Nasal cavity respiratory epithelium epithelial cell of viscerocranial mucosa (primary cell): ENCODE data around the gene TSTD2. TPM values are rescaled to one million over a fixed set of nuclear protein-coding genes. Genes with fewer than 3 reads are reported as not detected.

Experiments
- total RNA-seq: library from RNA; depleted of rRNA; stranded (reverse); fragments of >200 nt; gene quantifications from 2 replicates; pipeline ENCODE4 v1.2.3, GENCODE V29; 2014

Gene TSTD2
- total RNA-seq, result 20.2 and 31.1 TPM in 2 replicates

DNA sequence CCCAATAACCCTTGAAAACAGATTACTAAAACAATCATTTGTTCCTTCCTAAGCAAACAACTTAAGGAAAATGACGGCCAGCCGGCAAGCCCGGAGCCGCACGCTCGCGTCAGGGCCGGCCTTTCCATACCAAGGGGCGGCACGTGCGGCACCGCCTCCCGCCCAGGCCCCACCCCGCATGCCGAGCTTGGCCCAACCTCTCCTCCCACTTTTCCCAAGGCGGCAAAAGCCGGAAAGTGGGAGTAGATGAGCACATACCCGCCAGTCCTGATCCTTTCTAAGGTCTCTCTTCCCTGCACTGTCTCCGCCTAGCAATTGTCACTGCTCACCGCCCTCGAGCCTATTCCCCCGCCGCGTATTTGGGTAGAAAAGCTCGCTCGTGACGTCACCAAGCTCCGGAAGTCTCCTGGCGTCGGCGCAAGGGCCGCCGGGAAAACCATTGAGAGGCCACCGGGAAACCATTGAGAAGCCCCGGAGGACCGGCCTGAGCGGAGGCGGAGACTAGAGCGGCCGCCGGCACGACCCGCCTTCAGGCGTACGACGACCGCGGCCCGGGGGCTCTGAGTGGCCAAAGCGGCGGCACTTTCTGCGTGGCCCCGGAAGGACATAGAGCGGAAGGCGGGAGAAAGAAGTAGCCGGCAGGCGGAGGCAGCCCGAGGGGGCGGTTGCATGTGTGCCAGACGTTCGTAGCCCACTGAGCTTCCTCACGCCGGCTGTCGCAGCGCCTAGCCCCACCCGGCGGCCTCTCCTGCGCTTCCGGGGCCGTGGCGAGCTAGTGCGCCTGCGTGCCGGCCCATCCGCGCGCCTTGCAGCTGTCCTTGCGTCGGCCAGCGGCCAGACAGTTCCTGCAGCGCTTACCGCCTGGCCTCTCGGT is at the start of gene TSTD2, which contains the start of gene NCBP1:
Gene TSTD2, minus strand, starts transcription at position 384 of the 874 bp plus-strand sequence. CDS start 5,806 bp downstream, outside the sequence.
Gene NCBP1, plus strand, starts transcription at position 837 of the 874 bp plus-strand sequence. CDS start 61 bp downstream, outside the sequence.

Other genes with a start within 250 kb of the TSTD2 start
- 2.7 and 6.8 TPM in 2 replicates for gene TDRD7, start 221.3 kb downstream of the TSTD2 start, total RNA-seq
- gene TMOD1, start 131.7 kb downstream of the TSTD2 start, total RNA-seq, result not detected in 2 replicates
- 30.1 and 49.3 TPM in 2 replicates for gene NCBP1, start 453 bp upstream of the TSTD2 start, total RNA-seq
- gene XPA, start 64.0 kb upstream of the TSTD2 start, total RNA-seq, result 5.5 and 7.5 TPM in 2 replicates
- 3.8 and 7.9 TPM in 2 replicates for gene FOXE1, start 219.9 kb upstream of the TSTD2 start, total RNA-seq